Activated B cell treated with CpG ODN at 0.5 μM for 24 hours (primary cell): Measurements from ENCODE around the gene PSMD6. TPM values are rescaled to one million over a fixed set of nuclear protein-coding genes. Genes with fewer than 3 reads are reported as not detected.
A peak's percentile ranks its signal among the peaks of the same experiment; 100 is the strongest.

ENCODE experiments used
- ATAC-seq: fragments of 200-7000 bp; cut with Tn5 transposase; one replicate; pipeline ENCODE4 v1.10.0; 2021; ENCODE audit warnings: low read depth, mild to moderate bottlenecking, moderate library complexity
- CTCF ChIA-PET: fragments of 350-600 bp; sonication (Branson Sonifier 250); formaldehyde crosslinking; loops from one replicate; lab custom pipeline; 2021; ENCODE audit warnings: antibody characterized with exemption; lab: Charles Lee
- POLR2A ChIA-PET: fragments of 350-600 bp; sonication (Branson Sonifier 250); formaldehyde crosslinking; loops from one replicate; lab custom pipeline; 2021; ENCODE audit warnings: antibody characterized with exemption; lab: Charles Lee
- DNase-seq: peaks from one replicate; pipeline ENCODE4 v3.0.0; 2022
- H3K27ac Mint-ChIP-seq: one replicate; pipeline ENCODE4 v1.8.0; 2020; ENCODE audit warnings: mixed read lengths
- H3K27me3 Mint-ChIP-seq: one replicate; pipeline ENCODE4 v1.8.0; 2021; ENCODE audit warnings: mixed read lengths
- H3K36me3 Mint-ChIP-seq: one replicate; pipeline ENCODE4 v1.8.0; 2021; ENCODE audit warnings: low read depth, mixed read lengths
- H3K4me1 Mint-ChIP-seq: one replicate; pipeline ENCODE4 v1.8.0; 2021; ENCODE audit warnings: mixed read lengths
- H3K4me3 Mint-ChIP-seq: one replicate; pipeline ENCODE4 v1.8.0; 2020; ENCODE audit warnings: mild to moderate bottlenecking, mixed read lengths
- H3K9me3 Mint-ChIP-seq: one replicate; pipeline ENCODE4 v1.8.0; 2020; ENCODE audit warnings: mixed read lengths
- CTCF ChIP-seq: fragments of 200-600 bp; IDR thresholded peaks from one replicate; pipeline ENCODE4 v1.8.0; 2022; ENCODE audit warnings: antibody characterized with exemption, mild to moderate bottlenecking
- intact Hi-C: fragments of 100-400 bp; cut with micrococcal nuclease; formaldehyde crosslinking; loops from one replicate; pipeline ENCODE4 v1.15.1; 2024
- total RNA-seq: library from RNA; stranded (reverse); gene quantifications from 2 replicates; pipeline ENCODE4 v1.2.3, GENCODE V29; 2022

The PSMD6 gene
- total RNA-seq, 1 donor from 2014 or later: 91.4 TPM

- H3K4me3 Mint-ChIP-seq: no peak overlapping the region
- peaks cover 5% of the 10 kb centered on the region for H3K36me3 Mint-ChIP-seq
- POLR2A ChIA-PET: interaction anchor here (0.6 to 1.4 kb wide), 3 partner anchors 38 to 102 kb away, joined by 3 to 4 read pairs (median 3); partner anchors contain the start of genes ATXN7, SCAANT1 and THOC7
- intact Hi-C loops: no loop called here
- no peak for DNase-seq
- H3K27me3 Mint-ChIP-seq: no peaks in the 10 kb centered on the region
- no peak overlapping the region for H3K27ac Mint-ChIP-seq
- H3K4me1 Mint-ChIP-seq: peaks cover 46% of the 10 kb centered on the region
- ATAC-seq: no peak
- TF ChIP-seq CTCF: no peak
- H3K9me3 Mint-ChIP-seq: no peaks in the 10 kb centered on the region
- CTCF ChIA-PET: no interaction called here
Observed at GRCh38 chr3:63966007-63966406, 57.3 kb downstream of the PSMD6 start.

DNA sequence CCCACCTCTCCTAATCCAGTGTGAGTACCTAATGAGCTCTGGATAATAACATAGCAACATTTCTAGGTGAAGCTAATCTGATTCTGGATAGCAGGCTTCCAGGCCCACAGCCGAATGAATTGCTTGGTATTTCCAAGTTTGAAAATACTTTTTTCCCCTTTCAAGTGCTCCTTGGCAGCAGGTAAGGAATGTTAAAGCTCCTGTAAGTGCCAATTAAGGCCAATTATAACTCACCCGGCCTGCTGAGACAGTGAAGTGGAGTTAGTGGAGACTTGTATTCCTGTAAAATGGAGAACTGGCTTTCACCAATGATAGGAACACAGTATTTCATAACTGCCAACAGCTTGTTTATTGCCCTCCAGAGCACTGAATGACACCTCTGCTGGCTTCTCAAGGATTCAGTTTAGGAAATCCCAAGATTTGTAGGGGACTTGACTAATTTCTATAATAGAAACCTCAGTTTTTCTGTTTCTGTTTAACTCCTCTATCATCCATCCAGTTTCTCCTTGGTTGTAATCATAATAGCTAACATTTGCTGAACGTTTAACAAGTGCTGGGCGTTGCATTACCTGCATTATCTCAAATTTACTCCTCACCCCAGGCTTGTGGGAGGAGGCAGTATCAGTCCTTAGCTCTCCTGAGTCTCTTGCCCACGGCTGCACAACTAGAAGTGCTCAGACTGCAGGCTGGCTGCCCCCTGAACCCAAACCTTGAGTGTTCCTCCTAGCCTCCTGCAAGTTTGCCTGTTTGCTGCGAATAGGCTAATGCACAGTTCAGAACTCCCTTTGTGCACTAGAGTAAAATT lies 58.4 kb downstream of the PSMD6 start:
- no peak for TF ChIP-seq CTCF
- no peak for DNase-seq
- ATAC-seq: no peak
- intact Hi-C loops: no loop called here
- H3K9me3 Mint-ChIP-seq: no peaks in the 10 kb centered on the region
- no peaks in the 10 kb centered on the region for H3K27me3 Mint-ChIP-seq
- peaks cover 45% of the 10 kb centered on the region for H3K4me1 Mint-ChIP-seq
- CTCF ChIA-PET: interaction anchor here (1.5 kb wide), 1 partner anchor 28 kb away, joined by 7 read pairs; no protein-coding TSS in a partner anchor
- POLR2A ChIA-PET: interaction anchor here (1.0 to 1.4 kb wide), 2 partner anchors 53 to 101 kb away, joined by 3 to 4 read pairs; partner anchors contain the start of genes ATXN7, SCAANT1 and THOC7
- no peak overlapping the region for H3K27ac Mint-ChIP-seq
- peaks cover 5% of the 10 kb centered on the region for H3K36me3 Mint-ChIP-seq
- no peak overlapping the region for H3K4me3 Mint-ChIP-seq

DNA sequence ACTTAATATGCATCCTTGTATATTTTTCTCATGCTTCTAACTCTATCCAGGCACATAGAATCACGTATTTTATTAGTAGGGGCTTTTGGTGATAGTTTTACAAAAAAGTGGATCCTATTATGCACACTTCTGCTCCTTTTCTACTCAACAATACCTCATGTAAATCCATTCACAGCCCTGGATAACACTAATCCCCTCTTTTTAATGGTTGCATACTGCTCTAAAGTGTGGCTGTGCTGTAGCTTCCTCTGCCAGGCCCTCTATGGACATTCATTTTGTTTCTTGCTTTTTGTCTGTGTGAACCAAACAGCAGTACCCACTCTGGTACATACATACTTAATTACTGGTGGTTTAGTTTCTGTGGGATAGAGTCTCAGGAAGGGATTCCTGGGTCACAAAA lies 59.8 kb downstream of the PSMD6 start:
- Mint-ChIP-seq H3K4me1 (peaks cover 41% of the 10 kb centered on the region), H3K36me3 (peaks cover 4% of the 10 kb centered on the region), H3K27me3 (no peaks in the 10 kb centered on the region), H3K27ac (no peak overlapping the region), H3K9me3 (no peaks in the 10 kb centered on the region), H3K4me3 (no peak overlapping the region)
- ChIA-PET POLR2A (no interaction called here), CTCF (interaction anchor here (0.7 to 2.4 kb wide), 4 partner anchors 26 to 60 kb away, joined by 3 to 9 read pairs (median 6); partner anchors contain the start of gene PSMD6)
- ATAC-seq (no peak), DNase-seq (no peak)
- TF ChIP-seq CTCF: no peak
- intact Hi-C loops: no loop called here

- ChIA-PET CTCF (interaction anchor here (0.7 to 3.0 kb wide), 14 partner anchors 11 to 69 kb away, joined by 3 to 11 read pairs (median 4); no protein-coding TSS in a partner anchor), POLR2A (no interaction called here)
- ATAC-seq: peak; percentile 86
- H3K27me3 Mint-ChIP-seq: no peaks in the 10 kb centered on the region
- H3K36me3 Mint-ChIP-seq: peaks cover 5% of the 10 kb centered on the region
- H3K4me1 Mint-ChIP-seq: peaks cover 40% of the 10 kb centered on the region
- no peak overlapping the region for H3K4me3 Mint-ChIP-seq
- no peaks in the 10 kb centered on the region for H3K9me3 Mint-ChIP-seq
- no peak for DNase-seq
- TF ChIP-seq CTCF: no peak
- no peak overlapping the region for H3K27ac Mint-ChIP-seq
- intact Hi-C loops: loop anchor here (1.0 kb wide), 3 partner anchors 31 to 50 kb away; partner anchors contain the start of gene SCAANT1
Observed at GRCh38 chr3:63961891-63962290, 61.4 kb downstream of the PSMD6 start.

Other genes starting within 250 kb of the PSMD6 start
- gene C3orf49, start 204.2 kb downstream of the PSMD6 start, total RNA-seq: not detected in 2 replicates
- 50.2 and 53.8 TPM in 2 replicates for gene THOC7, start 159.7 kb downstream of the PSMD6 start, total RNA-seq
- gene ATXN7, start 159.6 kb downstream of the PSMD6 start, total RNA-seq: 45.2 and 46.7 TPM in 2 replicates
- gene SCAANT1, start 111.1 kb downstream of the PSMD6 start, total RNA-seq: not detected in 2 replicates
- gene PRICKLE2, start 202.0 kb upstream of the PSMD6 start, total RNA-seq: 0.33 and 1.2 TPM in 2 replicates